Hippocampal formation (tissue), 2 donors: Measurements from ENCODE around the gene EPN1.
"Not testable (repeated sequence)": the region's sequence is repeated elsewhere in the genome, so short reads cannot be mapped to it uniquely, and the experiment has no call there.

Experiments
- DNase-seq, 2 donors: peaks; one replicate each; lab custom pipeline; 2025; lab: John Stamatoyannopoulos, UW

The EPN1 gene

GRCh38 chr19:55720214-55720746 lies 45.3 kb downstream of the EPN1 start:
- DNase-seq, result no peak

GRCh38 chr19:55720801-55721200 lies 45.8 kb downstream of the EPN1 start:
- no peak for DNase-seq

- DNase-seq, result no peak
These were observed 48.5 kb downstream of the EPN1 start for GRCh38 chr19:55723491-55723890.

GRCh38 chr19:55730378-55730777 lies 55.4 kb downstream of the EPN1 start:
- not testable (repeated sequence) for DNase-seq

- DNase-seq, result no peak
These were observed 63.3 kb downstream of the EPN1 start, which contains the start of gene NLRP9 for GRCh38 chr19:55738302-55738701. Gene NLRP9 (minus strand): TSS chr19:55738402. CDS start chr19:55738374, 28 bp downstream.

DNA sequence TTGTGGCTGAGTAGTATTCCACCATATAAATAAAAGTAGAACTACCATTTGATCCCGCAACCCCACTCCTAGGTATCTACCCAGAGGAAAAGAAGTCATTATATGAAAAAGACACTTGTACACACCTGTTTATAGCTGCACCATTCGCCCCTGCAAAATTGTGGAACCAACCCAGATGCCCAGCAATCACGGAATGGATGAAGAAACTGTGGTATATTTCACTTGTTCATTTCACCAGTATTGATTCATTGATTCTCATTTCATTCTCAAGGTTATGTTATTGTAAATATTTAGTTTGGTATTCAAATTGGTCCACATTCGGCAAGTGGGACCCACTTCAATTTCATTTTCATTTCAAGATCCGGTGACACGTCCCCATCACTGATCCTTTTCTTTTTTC lies 75.7 kb downstream of the EPN1 start:
- no peak for DNase-seq

DNA sequence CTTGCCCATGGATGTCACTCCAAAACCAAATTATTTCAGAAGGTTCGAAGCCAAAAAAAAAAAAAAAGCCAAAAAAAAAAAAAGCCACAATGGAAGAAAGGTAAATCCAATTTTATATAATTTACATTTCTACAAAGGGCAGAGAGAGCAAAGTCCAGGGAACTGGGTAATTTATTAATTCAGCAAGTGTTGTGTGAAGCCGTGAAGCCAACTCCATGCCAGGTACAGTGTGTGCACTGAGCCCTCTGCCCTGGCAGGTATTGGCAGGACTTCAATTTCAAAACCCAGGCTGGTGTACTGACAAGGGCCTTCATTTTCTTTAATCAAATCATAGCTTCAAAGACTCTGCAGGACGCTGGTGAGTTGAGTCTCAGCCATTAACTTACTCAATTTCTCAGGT lies 78.4 kb downstream of the EPN1 start:
- DNase-seq, result no peak

DNA sequence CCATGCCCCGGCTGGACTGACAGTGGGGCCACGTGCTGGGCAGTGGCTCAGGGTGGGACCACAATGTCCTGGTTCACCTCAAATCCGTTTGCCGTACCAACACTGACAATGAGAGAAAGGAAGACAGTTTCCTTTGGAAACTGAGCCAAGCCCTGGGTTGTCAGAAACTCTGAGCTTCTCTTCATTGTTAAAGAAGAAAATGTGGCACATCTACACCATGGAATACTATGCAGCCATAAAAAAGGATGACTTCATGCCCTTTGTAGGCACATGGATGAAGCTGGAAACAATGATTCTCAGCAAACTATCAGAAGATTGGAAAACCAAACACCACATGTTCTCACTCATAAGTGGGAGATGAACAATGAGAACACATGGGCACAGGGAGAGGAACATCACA lies 81.8 kb downstream of the EPN1 start:
- DNase-seq, result not testable (repeated sequence)

DNA sequence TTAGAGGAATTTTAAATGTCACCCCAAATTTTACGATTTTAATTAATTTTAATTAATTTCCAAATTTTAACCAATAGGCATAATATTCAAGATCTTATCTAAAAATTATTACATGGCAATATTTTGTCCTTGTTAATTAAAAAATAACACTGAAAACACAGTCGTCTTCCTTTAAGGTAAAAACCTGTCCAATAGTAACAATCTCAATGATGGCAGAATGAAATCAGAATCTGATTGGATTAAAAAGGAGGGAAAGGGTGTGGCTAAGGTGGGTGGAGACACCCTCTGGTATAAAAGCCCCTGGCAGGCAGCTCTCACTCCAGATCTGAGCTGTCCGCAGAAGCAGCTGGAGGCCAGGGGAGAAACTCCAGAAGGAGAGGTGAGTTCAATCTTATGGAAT lies 83.8 kb downstream of the EPN1 start, which contains the start of gene RFPL4A:
Gene RFPL4A, plus strand, starts transcription at position 301 of the 400 bp plus-strand sequence. CDS start 2,704 bp downstream, outside the sequence.
- DNase-seq, result not testable (repeated sequence)
